GM13976 (cell line): ENCODE data around the gene RERGL.
"Not testable (repeated sequence)": the region's sequence is repeated elsewhere in the genome, so short reads cannot be mapped to it uniquely, and the experiment has no call there.

Source experiments
- DNase-seq: peaks from one replicate; pipeline ENCODE4 v3.0.0; 2012; ENCODE audit warnings: low spot score
- in situ Hi-C: fragments of 300-500 bp; cut with MboI; formaldehyde crosslinking; loops from one replicate; pipeline ENCODE4 v1.12.0; 2022; ENCODE audit warnings: low sequenced_read_pairs, mixed read lengths, inconsistent platforms; ENCODE audit not compliant: unreplicated experiment
- TF ChIP-seq, protein P1 (sequence below): IDR thresholded peaks from 2 replicates; pipeline ENCODE4 v1.5.1; 2012; ENCODE audit warnings: borderline replicate concordance, mild to moderate bottlenecking; ENCODE audit not compliant: insufficient read depth; ENCODE audit errors: extremely low read depth, missing control alignments, control extremely low read depth

The RERGL gene

DNA sequence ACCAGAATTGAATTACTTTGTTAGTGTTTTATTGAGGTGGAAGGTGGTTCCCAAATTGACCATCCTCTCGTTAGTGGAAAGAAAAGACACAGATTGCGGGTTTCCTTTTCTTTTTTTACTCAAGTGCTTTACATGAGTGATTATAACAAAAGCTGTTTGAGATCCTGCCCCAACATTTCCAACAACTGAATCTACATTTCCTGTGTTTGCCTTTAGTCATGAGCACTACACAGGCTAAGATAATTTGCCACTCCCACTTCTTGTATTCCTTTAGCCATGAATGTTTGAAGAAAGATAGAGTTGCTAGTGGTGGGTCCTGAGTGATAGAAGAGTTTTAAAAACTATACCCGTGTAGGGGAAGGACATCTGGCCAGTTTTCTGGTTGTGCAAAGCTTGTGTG lies 16.0 kb downstream of the RERGL start:
- in situ Hi-C loops = no loop called here
- no peak for DNase-seq
- TF ChIP-seq, protein P1, sequence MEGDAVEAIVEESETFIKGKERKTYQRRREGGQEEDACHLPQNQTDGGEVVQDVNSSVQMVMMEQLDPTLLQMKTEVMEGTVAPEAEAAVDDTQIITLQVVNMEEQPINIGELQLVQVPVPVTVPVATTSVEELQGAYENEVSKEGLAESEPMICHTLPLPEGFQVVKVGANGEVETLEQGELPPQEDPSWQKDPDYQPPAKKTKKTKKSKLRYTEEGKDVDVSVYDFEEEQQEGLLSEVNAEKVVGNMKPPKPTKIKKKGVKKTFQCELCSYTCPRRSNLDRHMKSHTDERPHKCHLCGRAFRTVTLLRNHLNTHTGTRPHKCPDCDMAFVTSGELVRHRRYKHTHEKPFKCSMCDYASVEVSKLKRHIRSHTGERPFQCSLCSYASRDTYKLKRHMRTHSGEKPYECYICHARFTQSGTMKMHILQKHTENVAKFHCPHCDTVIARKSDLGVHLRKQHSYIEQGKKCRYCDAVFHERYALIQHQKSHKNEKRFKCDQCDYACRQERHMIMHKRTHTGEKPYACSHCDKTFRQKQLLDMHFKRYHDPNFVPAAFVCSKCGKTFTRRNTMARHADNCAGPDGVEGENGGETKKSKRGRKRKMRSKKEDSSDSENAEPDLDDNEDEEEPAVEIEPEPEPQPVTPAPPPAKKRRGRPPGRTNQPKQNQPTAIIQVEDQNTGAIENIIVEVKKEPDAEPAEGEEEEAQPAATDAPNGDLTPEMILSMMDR = no peak

DNA sequence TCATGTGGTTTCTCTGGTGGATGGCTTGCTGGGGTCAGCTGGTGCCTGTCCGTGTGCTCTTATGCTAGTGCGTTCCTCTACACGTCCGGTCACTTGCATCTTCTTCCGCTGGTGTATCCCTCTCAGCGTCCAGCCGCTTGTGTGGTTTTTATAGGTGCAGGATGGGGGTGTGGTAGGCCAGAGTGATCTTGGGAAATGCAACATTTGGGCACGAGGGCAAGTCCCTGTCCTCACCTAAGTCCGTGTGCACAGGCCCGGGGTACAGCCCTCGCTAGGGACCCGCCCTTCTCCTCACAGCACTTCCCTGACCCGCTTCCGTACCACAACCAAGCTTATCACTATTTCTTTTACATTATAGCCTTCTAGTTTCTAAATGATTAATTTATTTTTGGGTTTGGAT lies 17.3 kb downstream of the RERGL start:
- in situ Hi-C loops = no loop called here
- TF ChIP-seq, protein P1 = no peak
- DNase-seq = no peak

DNA sequence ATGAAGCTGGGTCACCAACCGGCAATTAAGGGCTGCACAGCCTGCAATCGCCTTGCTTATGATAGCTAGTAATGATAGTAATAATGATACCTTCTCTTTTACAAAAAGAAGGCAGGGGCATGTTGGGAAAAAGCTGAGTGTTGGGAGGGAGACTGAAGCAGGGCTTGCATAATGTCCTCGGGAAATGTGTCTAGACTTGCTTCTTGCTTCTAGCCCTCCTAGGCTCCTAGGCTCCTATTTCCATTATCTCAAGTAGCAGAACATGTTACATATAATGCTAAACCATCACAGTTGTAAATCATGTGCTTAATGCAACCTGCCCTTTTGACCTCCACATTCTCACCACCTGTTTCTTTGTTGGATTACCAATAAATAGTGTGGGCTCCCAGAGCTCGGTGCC lies 18.7 kb downstream of the RERGL start:
- in situ Hi-C loops = no loop called here
- TF ChIP-seq, protein P1 = no peak
- DNase-seq = no peak

DNA sequence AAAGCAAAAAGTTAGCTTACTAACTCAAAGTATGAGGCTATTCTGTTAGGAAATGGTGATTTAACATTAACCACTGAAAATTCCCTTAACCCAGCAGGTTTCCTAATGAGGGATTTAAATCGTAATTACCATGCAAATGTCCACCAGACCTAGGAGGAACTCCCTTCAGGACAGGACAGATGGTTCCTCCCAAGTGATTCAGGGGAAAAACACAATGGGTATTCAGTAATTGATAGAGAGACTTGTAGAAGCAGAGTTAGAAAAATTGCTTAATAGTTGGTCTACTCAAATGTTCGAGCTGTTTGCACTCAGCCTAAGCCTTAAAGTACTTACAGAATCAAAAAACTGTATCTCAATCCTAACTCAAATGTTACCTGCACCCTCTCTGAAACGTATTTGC lies 21.6 kb downstream of the RERGL start:
- no peak for DNase-seq
- TF ChIP-seq, protein P1 = no peak
- in situ Hi-C loops = no loop called here

DNA sequence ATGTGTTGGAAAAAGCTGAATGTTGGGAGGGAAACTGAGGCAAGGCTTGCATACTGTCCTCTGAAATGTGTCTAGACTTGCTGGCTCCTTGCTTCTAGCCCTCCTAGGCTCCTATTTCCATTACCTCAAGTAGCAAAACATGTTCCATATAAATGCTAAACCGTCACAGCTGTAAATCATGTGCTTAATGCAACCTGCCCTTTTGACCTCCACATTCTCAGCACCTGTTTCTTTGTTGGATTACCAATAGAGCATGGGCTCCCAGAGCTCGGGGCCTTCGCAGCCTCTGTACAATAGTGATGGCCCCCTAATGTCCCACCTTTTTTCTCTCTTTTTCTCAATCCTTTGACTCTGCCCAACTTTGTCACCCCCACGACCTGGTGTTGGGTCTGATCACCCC lies 23.3 kb downstream of the RERGL start:
- no peak for DNase-seq
- in situ Hi-C loops = no loop called here
- TF ChIP-seq, protein P1 = no peak

DNA sequence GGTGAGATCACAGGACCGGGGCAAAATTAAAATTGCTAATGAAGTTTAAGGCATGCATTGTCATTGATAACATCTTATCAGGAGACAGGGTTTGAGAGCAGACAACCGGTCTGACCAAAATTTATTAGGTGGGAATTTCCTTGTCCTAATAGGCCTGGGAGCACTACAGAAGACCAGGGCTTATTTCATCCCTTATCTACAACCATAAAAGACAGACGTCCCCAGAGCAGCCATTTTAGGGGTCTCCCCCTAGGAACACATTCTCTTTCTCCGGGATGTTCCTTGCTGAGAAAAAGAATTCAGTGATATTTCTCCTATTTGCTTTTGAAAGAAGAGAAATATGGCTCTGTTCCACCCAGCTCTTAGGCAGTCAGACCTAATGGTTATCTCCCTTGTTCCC lies 27.1 kb downstream of the RERGL start:
- DNase-seq, in situ Hi-C loops: not testable (repeated sequence)

DNA sequence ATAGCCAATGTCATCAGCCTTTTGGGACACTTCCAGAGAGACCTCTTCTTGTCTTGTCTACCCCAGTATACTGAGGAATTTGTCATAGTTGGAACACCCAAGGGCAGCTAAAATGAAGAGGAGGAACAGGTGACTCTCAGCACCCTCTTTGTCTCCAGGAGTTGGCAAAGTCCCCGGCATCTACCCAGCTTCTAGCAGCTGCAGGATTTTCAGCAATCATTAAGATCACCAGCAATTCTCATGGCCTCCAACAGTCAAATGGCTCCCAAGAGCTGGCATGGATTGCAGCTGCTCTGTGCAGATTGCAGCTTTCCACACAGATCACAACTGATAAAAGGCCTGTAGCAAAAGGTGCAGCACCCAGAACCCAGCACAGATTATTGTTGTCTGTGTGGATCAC lies 32.9 kb downstream of the RERGL start:
- DNase-seq = no peak
- TF ChIP-seq, protein P1 = no peak
- in situ Hi-C loops = no loop called here
